Fibroblast of skin of back (primary cell): ENCODE data around the gene SLC17A6.

Source experiments
- DNase-seq: peaks from one replicate; pipeline ENCODE4 v3.0.0-alpha.2; 2013

SLC17A6 gene

DNA sequence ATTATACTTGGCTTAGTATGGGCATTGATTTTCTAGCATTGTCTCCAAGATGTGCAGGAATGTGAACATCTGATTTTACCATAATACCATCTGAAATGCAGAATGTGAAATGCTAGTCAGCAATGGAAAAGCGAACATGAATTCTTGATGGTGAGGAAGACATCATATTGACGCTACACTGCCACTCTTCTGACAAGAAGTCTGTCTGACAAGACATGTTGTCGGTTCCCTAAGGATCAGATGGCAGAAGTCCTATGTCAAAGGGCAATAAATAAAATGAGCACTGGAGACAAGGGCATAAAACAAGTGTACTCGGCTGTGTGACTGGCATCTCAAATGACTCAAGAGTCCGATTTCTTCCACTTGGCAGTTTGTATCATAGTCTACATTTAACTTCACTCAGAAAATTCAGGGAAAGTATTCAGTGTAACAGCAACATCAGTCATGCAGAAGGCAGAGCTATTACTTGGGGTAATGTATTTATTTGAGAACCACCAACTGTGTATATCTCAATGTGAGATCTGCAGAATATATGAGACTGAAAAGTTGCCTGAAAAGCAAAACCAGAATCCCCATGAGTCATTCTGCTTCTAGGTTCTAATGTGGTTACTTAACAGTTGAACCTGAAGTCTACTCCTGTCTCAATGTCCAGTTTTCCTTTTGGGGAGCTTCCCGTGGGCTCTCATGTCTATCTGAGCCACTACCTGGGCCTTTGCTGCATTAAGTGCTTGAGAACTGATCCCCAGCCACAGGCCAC, 51.5 kb downstream of the SLC17A6 start:
- DNase-seq = no peak

DNA sequence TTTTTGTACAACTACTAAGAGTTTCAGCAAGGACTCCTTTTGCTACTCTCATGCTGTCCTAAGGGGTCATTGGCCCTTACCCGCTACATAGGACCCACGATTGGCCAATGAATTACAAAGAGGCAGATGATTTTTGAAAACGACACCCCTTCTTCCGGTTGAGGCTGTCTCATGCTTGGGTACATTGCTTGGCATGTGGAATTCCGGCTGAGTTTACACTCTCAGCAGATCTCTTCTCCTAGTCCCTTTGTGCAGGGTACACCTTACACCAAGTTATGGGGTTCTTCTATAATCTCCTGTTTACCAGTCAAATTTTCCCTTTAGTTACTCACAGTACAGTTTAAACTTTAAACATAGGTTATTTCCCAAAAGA, 52.1 kb downstream of the SLC17A6 start:
- no peak for DNase-seq

DNA sequence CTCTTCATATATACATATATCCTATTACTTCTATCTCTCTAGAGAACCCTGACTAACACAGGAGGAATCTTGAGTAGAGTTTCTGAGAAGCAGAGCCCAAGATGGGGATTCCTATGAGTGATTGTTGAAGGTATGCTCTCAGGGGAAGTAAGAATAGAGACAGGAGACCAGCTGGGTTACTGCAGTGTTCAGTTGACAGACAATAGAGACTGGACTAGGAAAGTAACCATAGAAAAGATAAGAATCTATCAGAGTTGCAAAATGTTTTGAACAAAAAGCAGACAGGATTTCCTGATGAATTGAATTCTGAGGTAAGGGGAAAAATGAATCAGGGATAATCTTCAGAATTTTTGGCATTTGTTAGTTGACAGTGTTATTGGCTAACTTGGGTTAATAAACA, 54.4 kb downstream of the SLC17A6 start:
- peak; percentile 2 for DNase-seq

DNA sequence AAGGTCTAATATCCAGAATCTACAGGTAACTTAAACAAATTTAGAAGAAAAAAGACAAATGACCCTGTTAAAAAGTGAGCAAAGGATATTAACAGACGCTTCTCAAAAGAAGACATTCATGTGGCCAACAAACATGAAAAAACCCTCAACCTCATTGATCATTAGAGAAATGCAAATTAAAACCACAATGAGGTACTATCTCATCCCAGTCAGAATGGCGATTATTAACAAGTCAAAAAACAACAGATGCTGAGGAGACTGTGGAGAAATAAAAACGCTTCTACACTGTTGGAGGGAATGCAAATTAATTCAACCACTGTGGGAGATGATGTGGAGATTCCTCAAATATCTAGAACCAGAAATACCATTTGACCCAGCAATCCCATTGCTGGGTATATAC, 67.2 kb downstream of the SLC17A6 start:
- DNase-seq = no peak

DNA sequence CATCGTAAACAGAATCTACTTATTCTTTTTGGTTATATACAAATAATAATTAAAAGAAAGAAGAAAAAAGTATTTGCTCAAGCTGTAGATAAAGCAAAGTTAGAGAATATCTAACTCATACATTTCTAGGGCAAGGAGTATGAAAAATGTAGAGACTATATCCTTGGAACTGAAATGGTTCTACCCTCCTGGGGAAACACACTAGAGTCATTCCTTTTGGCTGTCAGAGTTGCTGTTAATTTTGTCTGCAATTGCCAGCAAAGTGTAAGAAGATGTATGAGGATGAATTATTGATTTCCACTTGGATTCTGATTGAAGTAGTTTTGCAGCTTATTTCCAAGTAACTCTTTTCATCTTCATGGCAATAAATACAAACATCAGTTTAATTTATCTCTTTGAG, 69.1 kb downstream of the SLC17A6 start:
- no peak for DNase-seq

DNA sequence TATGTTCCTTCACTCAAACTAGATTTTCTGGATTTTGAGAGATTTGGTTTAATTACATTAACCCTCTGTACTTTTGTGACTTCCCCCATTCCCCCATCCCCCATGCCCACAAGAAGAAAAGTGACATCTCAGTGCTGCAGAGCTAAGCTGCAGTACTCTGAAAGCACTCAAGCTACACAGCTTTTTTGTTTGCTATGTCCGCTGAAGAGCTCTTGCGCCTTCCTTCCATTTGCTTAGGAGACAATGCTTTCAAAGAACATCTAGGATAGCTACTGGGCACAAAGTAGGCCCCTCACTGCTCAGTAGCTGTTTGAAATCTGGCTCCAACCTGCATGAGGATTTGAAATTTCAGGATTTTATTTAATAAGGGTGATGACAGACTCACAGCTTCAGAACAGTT, 69.7 kb downstream of the SLC17A6 start:
- no peak for DNase-seq

DNA sequence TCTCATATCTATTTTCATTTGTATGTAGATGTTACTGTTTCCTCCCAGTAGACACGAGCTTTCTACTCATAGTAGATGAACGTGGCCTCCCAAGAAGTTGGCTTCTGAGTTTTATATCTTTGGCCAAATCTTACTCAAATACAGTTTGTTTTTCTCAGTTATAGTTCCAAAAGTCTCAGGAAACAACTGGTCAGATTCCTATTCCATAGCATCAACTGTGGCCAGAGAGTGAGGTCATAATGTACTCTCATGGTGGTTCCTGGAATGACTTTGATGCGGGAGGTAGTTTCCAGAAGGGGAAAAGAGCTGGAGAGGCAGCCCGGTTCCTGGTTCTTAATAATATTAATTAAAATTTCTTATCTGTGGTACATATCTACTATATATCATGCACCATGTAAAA, 77.3 kb downstream of the SLC17A6 start:
- DNase-seq = no peak

DNA sequence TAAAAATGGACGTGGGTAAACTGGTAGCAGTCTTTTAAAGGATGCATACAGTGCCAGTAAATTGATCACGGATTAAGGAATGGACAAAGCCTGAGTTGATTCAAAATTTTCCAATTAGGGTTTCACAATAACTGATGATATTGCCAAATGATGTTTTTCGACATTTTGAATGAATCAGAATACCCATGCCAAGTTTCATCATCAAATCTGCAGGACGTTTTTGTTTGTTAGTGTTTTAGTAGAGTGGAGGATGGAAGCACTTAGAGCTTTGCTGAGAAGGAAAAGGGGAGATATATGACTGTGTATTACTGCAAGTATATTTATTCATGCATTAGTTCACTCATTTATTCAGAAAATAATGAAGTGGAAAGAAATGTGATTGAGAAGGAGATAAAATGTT, 78.3 kb downstream of the SLC17A6 start:
- no peak for DNase-seq

DNA sequence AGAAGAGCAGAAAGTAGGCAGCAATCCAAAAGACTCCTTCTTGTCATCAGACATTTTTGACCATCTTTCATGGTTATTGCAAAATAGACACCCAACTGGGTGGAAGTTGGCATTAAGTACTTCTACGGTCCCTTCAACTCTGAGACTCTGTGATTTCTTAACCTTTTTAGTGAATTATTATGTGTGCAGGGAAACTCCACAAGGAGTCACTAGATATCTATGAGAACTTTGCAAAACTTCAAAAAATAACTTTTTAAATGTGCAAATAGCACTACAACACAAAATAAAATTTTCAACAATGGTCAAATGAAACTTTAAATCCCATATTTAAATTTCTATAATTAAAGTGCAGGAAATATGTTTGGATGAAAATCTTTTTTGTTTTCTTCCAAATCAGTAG, 88.7 kb downstream of the SLC17A6 start:
- no peak for DNase-seq
